Endothelial cell of umbilical vein (primary cell): ENCODE results near the gene OR6C2. TPM values are rescaled to one million over a fixed set of nuclear protein-coding genes. Genes with fewer than 3 reads are reported as not detected.
"Not testable (repeated sequence)": the region's sequence is repeated elsewhere in the genome, so short reads cannot be mapped to it uniquely, and the experiment has no call there.

Experiments used
- BruUV-seq: library from RNA; stranded (reverse); fragments of 400-500 nt; replicated peaks from 2 replicates; lab custom pipeline; 2021; lab: Mats Ljungman, UMichigan
- CTCF ChIA-PET: fragments of 300-600, 350-600 bp; sonication (Branson Sonifier 250); formaldehyde crosslinking; loops from one replicate; lab custom pipeline; 2021; ENCODE audit warnings: antibody characterized with exemption, inconsistent platforms; lab: Charles Lee
- POLR2A ChIA-PET: fragments of 300-600, 350-600 bp; sonication (Branson Sonifier 250); formaldehyde crosslinking; loops from one replicate; lab custom pipeline; 2021; ENCODE audit warnings: antibody characterized with exemption, inconsistent platforms; lab: Charles Lee
- DNase-seq: peaks from one replicate; pipeline ENCODE4 v3.0.0-alpha.2; 2011; ENCODE audit warnings: low read depth, low spot score
- FAIRE-seq: peaks from 2 replicates; lab custom pipeline; 2011; peaks lifted over from hg19 to GRCh38; lab: Jason Lieb, UNC
- H2AFZ ChIP-seq: 2 replicates; pipeline ENCODE4 v1.6.0; 2012; ENCODE audit warnings: low read depth, low read length, control low read depth, inconsistent platforms
- H3K27ac ChIP-seq: 2 replicates; pipeline ENCODE4 v1.5.1; 2011; ENCODE audit warnings: low read depth, mild to moderate bottlenecking, control low read depth, low read length, moderate library complexity; ENCODE audit not compliant: insufficient read depth
- H3K27me3 ChIP-seq, 2 experiments: 2 replicates each; pipeline versions ENCODE4 v1.6.0 to v1.6.1; 2011; ENCODE audit warnings: low read length in 2 of 2, mixed read lengths in 1 of 2; ENCODE audit not compliant: control insufficient read depth in 2 of 2, insufficient read depth in 2 of 2
- H3K36me3 ChIP-seq, 2 experiments: 2 replicates in 1 of 2; 3 replicates in 1 of 2; pipeline ENCODE4 v1.5.1; 2011; ENCODE audit warnings: low read length in 2 of 2, mild to moderate bottlenecking in 1 of 2, moderate library complexity in 1 of 2; ENCODE audit not compliant: control insufficient read depth in 2 of 2, insufficient read depth in 2 of 2; ENCODE audit errors: extremely low read depth in 1 of 2
- H3K4me1 ChIP-seq: 3 replicates; pipeline ENCODE4 v1.5.1; 2011; ENCODE audit warnings: mild to moderate bottlenecking, low read length; ENCODE audit not compliant: control insufficient read depth, insufficient read depth; ENCODE audit errors: extremely low read depth
- H3K4me2 ChIP-seq: 2 replicates; pipeline ENCODE4 v1.6.1; 2011; ENCODE audit warnings: low read length, control low read depth, mixed read lengths; ENCODE audit not compliant: insufficient read depth
- H3K4me3 ChIP-seq, 3 experiments: fragments of 200-600 bp in 1 of 3; sonication (generic), shearing (Covaris generic) in 1 of 3; replicated peaks in 1 of 3; 2 replicates each; pipeline ENCODE4 v1.5.1; 2011 to 2016; ENCODE audit warnings: control low read depth in 3 of 3, low read length in 3 of 3, mild to moderate bottlenecking in 2 of 3, inconsistent platforms in 1 of 3, low read depth in 1 of 3, moderate library complexity in 1 of 3; ENCODE audit not compliant: insufficient read depth in 1 of 3
- H3K79me2 ChIP-seq: 2 replicates; pipeline ENCODE4 v1.6.0; 2012; ENCODE audit warnings: low read length, inconsistent platforms; ENCODE audit not compliant: control insufficient read depth, insufficient read depth
- H3K9ac ChIP-seq: replicated peaks from 2 replicates; pipeline ENCODE3; 2011; ENCODE audit warnings: low read length, control low read depth; ENCODE audit not compliant: insufficient read depth; ENCODE audit errors: extremely low read depth
- H3K9me1 ChIP-seq: replicated peaks from 3 replicates; pipeline ENCODE4 v1.6.0; 2011; ENCODE audit warnings: mild to moderate bottlenecking, low read length; ENCODE audit not compliant: control insufficient read depth, insufficient read depth; ENCODE audit errors: extremely low read depth
- H3K9me3 ChIP-seq: replicated peaks from 2 replicates; pipeline ENCODE4 v1.5.1; 2012; ENCODE audit warnings: low read length, inconsistent platforms; ENCODE audit not compliant: control insufficient read depth, insufficient read depth
- H4K20me1 ChIP-seq: replicated peaks from 2 replicates; pipeline ENCODE3; 2011; ENCODE audit warnings: mild to moderate bottlenecking, low read length; ENCODE audit not compliant: control insufficient read depth, insufficient read depth; ENCODE audit errors: extremely low read depth
- FOS ChIP-seq: IDR thresholded peaks from 2 replicates; pipeline ENCODE4 v1.6.1; 2011; ENCODE audit warnings: mild to moderate bottlenecking, low read length, moderate library complexity, borderline replicate concordance; ENCODE audit not compliant: insufficient read depth
- JUN ChIP-seq: IDR thresholded peaks from 2 replicates; pipeline ENCODE4 v1.6.1; 2011; ENCODE audit warnings: borderline replicate concordance, low read depth; ENCODE audit not compliant: insufficient read length, insufficient read depth
- MYC ChIP-seq: IDR thresholded peaks from one replicate; pipeline ENCODE4 v1.6.1; 2011; ENCODE audit warnings: mild to moderate bottlenecking, low read depth, low read length
- dilution Hi-C: fragments of 300-500 bp; cut with MboI; formaldehyde crosslinking; loops from one replicate; pipeline ENCODE4 v1.15.0; 2019; ENCODE audit warnings: low sequenced_read_pairs; ENCODE audit not compliant: extremely low pct_ligation_motif_present
- intact Hi-C: fragments of 100-400 bp; cut with micrococcal nuclease; formaldehyde crosslinking; loops from one replicate; pipeline ENCODE4 v1.10.0; 2022
- polyA plus RNA-seq, 4 experiments: library from polyadenylated mRNA; depleted of rRNA in 3 of 4; stranded (reverse) in 3 of 4; unstranded in 1 of 4; fragments of >200 nt; gene quantifications; 2 replicates each; pipeline versions ENCODE4 v1.2.1 to v1.2.3, GENCODE V29; 2011 to 2012; ENCODE audit warnings: missing spikeins in 1 of 4
- total RNA-seq: library from RNA; stranded (reverse); gene quantifications from 2 replicates; pipeline ENCODE4 v1.2.3, GENCODE V29; 2021

OR6C2 gene
- total and polyA plus RNA-seq, 2 donors (not counting 3 experiments of a cell fraction or from before 2014, with no cell fraction given), result not detected

DNA sequence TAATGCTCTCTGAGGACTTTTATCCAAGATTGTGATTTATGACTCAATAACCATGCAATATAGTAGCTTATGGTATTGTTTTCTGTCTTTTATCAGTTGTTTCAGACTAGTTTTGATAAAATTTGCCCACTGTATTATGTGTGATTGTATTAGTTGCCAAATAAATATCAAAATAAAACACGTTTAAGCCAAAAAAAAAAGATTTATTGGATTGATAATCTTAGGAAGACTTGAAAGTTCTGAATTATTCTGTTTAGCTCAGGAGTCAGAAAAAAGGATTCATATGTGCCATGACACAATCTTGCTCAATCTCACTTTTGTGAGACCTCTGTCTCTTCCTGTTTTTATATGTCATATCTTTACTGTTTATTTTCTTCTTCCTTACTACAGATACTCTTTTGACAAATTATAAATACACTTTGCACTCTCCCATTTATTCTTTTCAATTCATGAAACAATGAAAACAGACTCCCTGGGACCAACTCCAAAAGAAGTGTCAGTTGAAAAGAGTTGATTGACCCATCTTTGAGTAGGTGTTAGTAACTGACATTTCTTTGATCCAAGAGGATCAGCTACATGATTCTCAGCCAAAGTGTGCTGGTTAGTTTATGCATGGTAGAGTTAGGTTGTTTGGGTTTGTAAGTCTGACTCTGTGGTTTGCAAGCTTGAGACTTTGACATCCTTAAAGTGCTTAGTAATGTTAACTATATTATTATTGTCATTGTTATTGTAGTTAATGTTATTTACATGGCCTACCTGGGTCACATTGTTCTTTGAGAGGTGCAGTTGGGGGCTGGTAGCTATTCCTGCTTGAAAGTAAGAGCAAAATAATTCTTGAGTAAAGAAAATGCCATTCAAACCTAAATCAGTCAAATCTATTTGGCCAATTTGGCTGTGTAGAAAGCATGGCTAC is 15.3 kb upstream of the OR6C2 start:
- H3K9me1 ChIP-seq, result no peaks in the 10 kb centered on the region
- CTCF ChIA-PET, result no interaction called here
- no TSS peak for BruUV-seq
- dilution Hi-C loops (no loop called here), intact Hi-C loops (no loop called here)
- H3K4me2 ChIP-seq, result no peak overlapping the region
- H3K9me3 ChIP-seq, result no peaks in the 10 kb centered on the region
- H3K36me3 ChIP-seq, result no peaks in the 10 kb centered on the region
- no peak overlapping the region for H3K4me3 ChIP-seq
- TF ChIP-seq FOS (no peak), MYC (no peak), JUN (no peak)
- no peak overlapping the region for H3K27ac ChIP-seq
- H3K9ac ChIP-seq, result no peak overlapping the region
- H3K79me2 ChIP-seq, result no peaks in the 10 kb centered on the region
- FAIRE-seq (no peak), DNase-seq (no peak)
- no peaks in the 10 kb centered on the region for H4K20me1 ChIP-seq
- no peak overlapping the region for H2AFZ ChIP-seq
- POLR2A ChIA-PET, result no interaction called here
- H3K27me3 ChIP-seq, result no peaks in the 10 kb centered on the region
- no peaks in the 10 kb centered on the region for H3K4me1 ChIP-seq

DNA sequence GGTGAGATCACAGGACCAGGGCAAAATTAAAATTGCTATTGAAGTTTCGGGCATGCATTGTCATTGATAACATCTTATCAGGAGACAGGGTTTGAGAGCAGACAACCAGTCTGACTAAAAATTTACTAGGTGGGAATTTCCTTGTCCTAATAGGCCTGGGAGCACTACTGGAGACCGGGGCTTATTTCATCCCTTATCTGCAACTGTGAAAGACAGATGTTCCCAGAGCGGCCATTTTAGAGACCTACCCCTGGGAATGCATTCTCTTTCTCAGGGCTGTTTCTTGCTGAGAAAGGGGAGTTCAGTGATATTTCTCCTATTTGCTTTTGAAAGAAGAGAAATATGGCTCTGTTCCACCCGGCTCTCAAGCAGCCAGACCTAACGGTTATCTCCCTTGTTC is 2.6 kb upstream of the OR6C2 start:
- H3K4me3 ChIP-seq, dilution Hi-C loops, H2AFZ ChIP-seq, H4K20me1 ChIP-seq, BruUV-seq, H3K4me2 ChIP-seq, DNase-seq, POLR2A ChIA-PET, H3K4me1 ChIP-seq, H3K9me3 ChIP-seq, H3K79me2 ChIP-seq, H3K9me1 ChIP-seq, H3K9ac ChIP-seq, H3K27ac ChIP-seq, FAIRE-seq, H3K36me3 ChIP-seq, CTCF ChIA-PET, H3K27me3 ChIP-seq, intact Hi-C loops: not testable (repeated sequence)
